Neural cell (in vitro differentiated cells): Measurements from ENCODE around the gene PTGIS.

Experiments used
- EP300 ChIP-seq: fragments of 450-650 bp; conservative IDR thresholded peaks from 2 replicates; pipeline ENCODE4 v1.6.1; 2014; ENCODE audit warnings: antibody characterized with exemption, mild to moderate bottlenecking, moderate library complexity; ENCODE audit not compliant: poor library complexity, severe bottlenecking
- EZH2 ChIP-seq: fragments of 200-600, 300-800 bp; shearing (Covaris generic), sonication (generic); IDR thresholded peaks from 2 replicates; pipeline ENCODE4 v1.6.1; 2014; ENCODE audit warnings: antibody characterized with exemption, low read length, borderline replicate concordance, mild to moderate bottlenecking; ENCODE audit not compliant: insufficient read depth, poor library complexity, severe bottlenecking
- MXI1 ChIP-seq: fragments of 450-650 bp; conservative IDR thresholded peaks from 2 replicates; pipeline ENCODE4 v1.6.1; 2014; ENCODE audit warnings: antibody characterized with exemption, mild to moderate bottlenecking; ENCODE audit not compliant: poor library complexity, severe bottlenecking
- POLR2AphosphoS5 ChIP-seq: IDR thresholded peaks from 2 replicates; pipeline ENCODE4 v1.6.1; 2012
- RAD21 ChIP-seq: fragments of 450-650 bp; conservative IDR thresholded peaks from 2 replicates; pipeline ENCODE4 v1.6.1; 2014; ENCODE audit warnings: antibody characterized with exemption, mild to moderate bottlenecking, moderate library complexity
- SMC3 ChIP-seq: fragments of 450-650 bp; conservative IDR thresholded peaks from 2 replicates; pipeline ENCODE4 v1.6.1; 2014; ENCODE audit warnings: antibody characterized with exemption, mild to moderate bottlenecking, moderate library complexity; ENCODE audit not compliant: poor library complexity
- TAF1 ChIP-seq: IDR thresholded peaks from 2 replicates; pipeline ENCODE4 v1.6.1; 2012; ENCODE audit warnings: low read depth
- TF ChIP-seq, protein P1 (sequence below): fragments of 450-650 bp; IDR thresholded peaks from 2 replicates; pipeline ENCODE4 v1.5.1; 2014; ENCODE audit warnings: antibody characterized with exemption, mild to moderate bottlenecking, moderate library complexity; ENCODE audit not compliant: poor library complexity, severe bottlenecking
- TF ChIP-seq, protein P2 (sequence below): IDR thresholded peaks from 2 replicates; pipeline ENCODE4 v1.6.1; 2012; ENCODE audit warnings: borderline replicate concordance

DNA sequence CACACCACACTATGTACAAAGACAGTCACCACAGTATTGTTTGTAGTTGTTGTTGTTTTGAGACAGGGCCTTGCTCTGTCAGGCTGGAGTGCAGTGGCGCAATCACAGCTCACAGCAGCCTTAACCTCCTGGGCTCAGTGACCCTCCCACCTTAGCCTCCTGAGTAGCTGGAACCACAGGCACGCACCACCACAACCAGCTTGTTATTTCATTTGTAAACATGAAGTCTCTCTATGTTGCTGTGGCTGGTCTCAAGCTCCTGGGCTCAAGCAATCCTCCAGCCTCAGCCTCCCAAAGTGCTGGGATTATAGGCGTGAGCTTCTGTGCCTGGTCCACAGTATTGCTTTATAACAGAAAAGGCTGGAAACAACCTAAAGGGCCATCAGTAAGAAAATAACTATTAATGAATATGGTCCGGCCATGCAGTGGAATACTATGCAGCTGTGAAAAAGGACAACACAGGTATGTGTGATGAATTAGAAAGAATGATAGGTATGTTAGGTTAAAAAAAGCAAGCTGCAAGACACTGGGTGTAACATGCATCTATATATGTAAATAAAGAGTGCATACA, 30.0 kb upstream of the PTGIS start:
- TF ChIP-seq, protein P1, sequence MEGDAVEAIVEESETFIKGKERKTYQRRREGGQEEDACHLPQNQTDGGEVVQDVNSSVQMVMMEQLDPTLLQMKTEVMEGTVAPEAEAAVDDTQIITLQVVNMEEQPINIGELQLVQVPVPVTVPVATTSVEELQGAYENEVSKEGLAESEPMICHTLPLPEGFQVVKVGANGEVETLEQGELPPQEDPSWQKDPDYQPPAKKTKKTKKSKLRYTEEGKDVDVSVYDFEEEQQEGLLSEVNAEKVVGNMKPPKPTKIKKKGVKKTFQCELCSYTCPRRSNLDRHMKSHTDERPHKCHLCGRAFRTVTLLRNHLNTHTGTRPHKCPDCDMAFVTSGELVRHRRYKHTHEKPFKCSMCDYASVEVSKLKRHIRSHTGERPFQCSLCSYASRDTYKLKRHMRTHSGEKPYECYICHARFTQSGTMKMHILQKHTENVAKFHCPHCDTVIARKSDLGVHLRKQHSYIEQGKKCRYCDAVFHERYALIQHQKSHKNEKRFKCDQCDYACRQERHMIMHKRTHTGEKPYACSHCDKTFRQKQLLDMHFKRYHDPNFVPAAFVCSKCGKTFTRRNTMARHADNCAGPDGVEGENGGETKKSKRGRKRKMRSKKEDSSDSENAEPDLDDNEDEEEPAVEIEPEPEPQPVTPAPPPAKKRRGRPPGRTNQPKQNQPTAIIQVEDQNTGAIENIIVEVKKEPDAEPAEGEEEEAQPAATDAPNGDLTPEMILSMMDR, result no peak
- no peak for TF ChIP-seq MXI1
- TF ChIP-seq POLR2AphosphoS5, result no peak
- TF ChIP-seq EP300, result no peak
- no peak for TF ChIP-seq TAF1
- no peak for TF ChIP-seq EZH2
- TF ChIP-seq, protein P2, sequence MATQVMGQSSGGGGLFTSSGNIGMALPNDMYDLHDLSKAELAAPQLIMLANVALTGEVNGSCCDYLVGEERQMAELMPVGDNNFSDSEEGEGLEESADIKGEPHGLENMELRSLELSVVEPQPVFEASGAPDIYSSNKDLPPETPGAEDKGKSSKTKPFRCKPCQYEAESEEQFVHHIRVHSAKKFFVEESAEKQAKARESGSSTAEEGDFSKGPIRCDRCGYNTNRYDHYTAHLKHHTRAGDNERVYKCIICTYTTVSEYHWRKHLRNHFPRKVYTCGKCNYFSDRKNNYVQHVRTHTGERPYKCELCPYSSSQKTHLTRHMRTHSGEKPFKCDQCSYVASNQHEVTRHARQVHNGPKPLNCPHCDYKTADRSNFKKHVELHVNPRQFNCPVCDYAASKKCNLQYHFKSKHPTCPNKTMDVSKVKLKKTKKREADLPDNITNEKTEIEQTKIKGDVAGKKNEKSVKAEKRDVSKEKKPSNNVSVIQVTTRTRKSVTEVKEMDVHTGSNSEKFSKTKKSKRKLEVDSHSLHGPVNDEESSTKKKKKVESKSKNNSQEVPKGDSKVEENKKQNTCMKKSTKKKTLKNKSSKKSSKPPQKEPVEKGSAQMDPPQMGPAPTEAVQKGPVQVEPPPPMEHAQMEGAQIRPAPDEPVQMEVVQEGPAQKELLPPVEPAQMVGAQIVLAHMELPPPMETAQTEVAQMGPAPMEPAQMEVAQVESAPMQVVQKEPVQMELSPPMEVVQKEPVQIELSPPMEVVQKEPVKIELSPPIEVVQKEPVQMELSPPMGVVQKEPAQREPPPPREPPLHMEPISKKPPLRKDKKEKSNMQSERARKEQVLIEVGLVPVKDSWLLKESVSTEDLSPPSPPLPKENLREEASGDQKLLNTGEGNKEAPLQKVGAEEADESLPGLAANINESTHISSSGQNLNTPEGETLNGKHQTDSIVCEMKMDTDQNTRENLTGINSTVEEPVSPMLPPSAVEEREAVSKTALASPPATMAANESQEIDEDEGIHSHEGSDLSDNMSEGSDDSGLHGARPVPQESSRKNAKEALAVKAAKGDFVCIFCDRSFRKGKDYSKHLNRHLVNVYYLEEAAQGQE, result no peak
- no peak for TF ChIP-seq RAD21
- TF ChIP-seq SMC3, result no peak
